ENCODE results near the gene AGPAT3. TPM values are rescaled to one million over a fixed set of nuclear protein-coding genes. Genes with fewer than 3 reads are reported as not detected.

Gene AGPAT3
- total and polyA plus RNA-seq, 2 donors (not counting 1 experiment from before 2014, with no cell fraction given), result 29.4 to 44.9 TPM

DNA sequence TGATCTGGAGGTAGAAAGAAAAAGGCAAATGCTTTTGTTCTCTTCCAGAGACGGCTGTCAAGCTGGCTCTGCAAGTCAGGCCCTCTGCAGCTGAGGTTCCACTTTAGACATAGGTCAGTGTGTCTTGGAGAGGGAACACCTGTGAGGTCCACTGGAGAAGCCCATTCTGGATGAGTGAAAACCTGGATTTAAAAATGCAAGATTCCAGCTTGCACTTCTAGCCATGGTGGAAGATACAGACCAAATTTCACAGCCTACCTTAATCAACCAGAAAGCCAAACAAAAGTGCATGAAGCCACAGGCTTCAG is 35.0 kb downstream of the AGPAT3 start:
- Histone ChIP-seq H3K4me3 (replicated peaks in 1 of 4; ENCODE audit: control extremely low read depth in 1 of 4, insufficient read depth in 1 of 4, low read depth in 3 of 4, low read length in 4 of 4) (no peak overlapping the region), H3K9me3 (ENCODE audit: control insufficient read depth, insufficient read depth, low read depth, low read length) (no peaks in the 10 kb centered on the region), H3K27ac (ENCODE audit: insufficient read depth, low read length) (no peak overlapping the region), H3K36me3 (ENCODE audit: control insufficient read depth, insufficient read depth, low read length) (no peaks in the 10 kb centered on the region), H3K27me3 (ENCODE audit: control insufficient read depth, insufficient read depth, low read length) (no peaks in the 10 kb centered on the region), H2AFZ (ENCODE audit: low read length) (no peak overlapping the region), H4K20me1 (ENCODE audit: control insufficient read depth, extremely low read depth, insufficient read depth, low read length) (no peaks in the 10 kb centered on the region), H3K4me1 (ENCODE audit: control insufficient read depth, extremely low read depth, insufficient read depth, low read length) (peaks cover 5% of the 10 kb centered on the region), H3K9ac (ENCODE audit: insufficient read depth, low read length) (no peak overlapping the region), H3K4me2 (ENCODE audit: extremely low read depth, insufficient read depth, low read length) (no peak overlapping the region), H3K79me2 (ENCODE audit: control insufficient read depth, insufficient read depth, low read length) (peaks cover 11% of the 10 kb centered on the region)
- TF ChIP-seq EZH2 (IDR thresholded peaks at IDR 0.05; ENCODE audit: low read length, missing control alignments), result no peak
- TF ChIP-seq, protein P1, sequence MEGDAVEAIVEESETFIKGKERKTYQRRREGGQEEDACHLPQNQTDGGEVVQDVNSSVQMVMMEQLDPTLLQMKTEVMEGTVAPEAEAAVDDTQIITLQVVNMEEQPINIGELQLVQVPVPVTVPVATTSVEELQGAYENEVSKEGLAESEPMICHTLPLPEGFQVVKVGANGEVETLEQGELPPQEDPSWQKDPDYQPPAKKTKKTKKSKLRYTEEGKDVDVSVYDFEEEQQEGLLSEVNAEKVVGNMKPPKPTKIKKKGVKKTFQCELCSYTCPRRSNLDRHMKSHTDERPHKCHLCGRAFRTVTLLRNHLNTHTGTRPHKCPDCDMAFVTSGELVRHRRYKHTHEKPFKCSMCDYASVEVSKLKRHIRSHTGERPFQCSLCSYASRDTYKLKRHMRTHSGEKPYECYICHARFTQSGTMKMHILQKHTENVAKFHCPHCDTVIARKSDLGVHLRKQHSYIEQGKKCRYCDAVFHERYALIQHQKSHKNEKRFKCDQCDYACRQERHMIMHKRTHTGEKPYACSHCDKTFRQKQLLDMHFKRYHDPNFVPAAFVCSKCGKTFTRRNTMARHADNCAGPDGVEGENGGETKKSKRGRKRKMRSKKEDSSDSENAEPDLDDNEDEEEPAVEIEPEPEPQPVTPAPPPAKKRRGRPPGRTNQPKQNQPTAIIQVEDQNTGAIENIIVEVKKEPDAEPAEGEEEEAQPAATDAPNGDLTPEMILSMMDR (conservative IDR thresholded peaks at IDR 0.05 in 1 of 2, IDR thresholded peaks at IDR 0.05 in 1 of 2; ENCODE audit: low read depth in 1 of 2, low read length in 2 of 2), result no peak
- no peak for DNase-seq (ENCODE audit: low read depth in 2 of 2)

DNA sequence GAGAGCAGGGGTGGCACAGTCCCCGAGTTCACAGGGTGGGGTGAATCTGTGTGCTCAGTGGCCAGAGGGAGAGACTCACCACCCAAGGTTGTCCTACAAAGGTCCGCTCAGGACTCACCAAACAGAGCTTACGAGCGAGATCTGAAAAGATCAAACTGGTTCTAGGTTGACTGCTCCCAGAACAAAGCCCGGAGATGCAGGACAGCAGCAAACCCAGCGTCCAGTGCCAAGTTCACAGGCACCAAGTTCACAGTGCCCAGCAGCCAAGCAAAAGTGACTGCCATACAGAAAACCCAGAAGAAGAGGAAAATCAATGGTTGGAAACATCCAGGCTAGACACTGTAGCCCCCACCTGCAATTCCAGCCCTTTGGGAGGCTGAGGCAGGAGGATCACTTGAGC is 35.7 kb downstream of the AGPAT3 start:
- Histone ChIP-seq H3K27ac (ENCODE audit: insufficient read depth, low read length) (no peak overlapping the region), H3K4me2 (ENCODE audit: extremely low read depth, insufficient read depth, low read length) (no peak overlapping the region), H3K9me3 (ENCODE audit: control insufficient read depth, insufficient read depth, low read depth, low read length) (no peaks in the 10 kb centered on the region), H3K27me3 (ENCODE audit: control insufficient read depth, insufficient read depth, low read length) (no peaks in the 10 kb centered on the region), H2AFZ (ENCODE audit: low read length) (no peak overlapping the region), H4K20me1 (ENCODE audit: control insufficient read depth, extremely low read depth, insufficient read depth, low read length) (no peaks in the 10 kb centered on the region), H3K79me2 (ENCODE audit: control insufficient read depth, insufficient read depth, low read length) (peaks cover 11% of the 10 kb centered on the region), H3K4me3 (replicated peaks in 1 of 4; ENCODE audit: control extremely low read depth in 1 of 4, insufficient read depth in 1 of 4, low read depth in 3 of 4, low read length in 4 of 4) (no peak overlapping the region), H3K36me3 (ENCODE audit: control insufficient read depth, insufficient read depth, low read length) (no peaks in the 10 kb centered on the region), H3K4me1 (ENCODE audit: control insufficient read depth, extremely low read depth, insufficient read depth, low read length) (peaks cover 5% of the 10 kb centered on the region), H3K9ac (ENCODE audit: insufficient read depth, low read length) (no peak overlapping the region)
- TF ChIP-seq, protein P1 (conservative IDR thresholded peaks at IDR 0.05 in 1 of 2, IDR thresholded peaks at IDR 0.05 in 1 of 2; ENCODE audit: low read depth in 1 of 2, low read length in 2 of 2), result no peak
- TF ChIP-seq EZH2 (IDR thresholded peaks at IDR 0.05; ENCODE audit: low read length, missing control alignments), result no peak
- no peak for DNase-seq (ENCODE audit: low read depth in 2 of 2)

DNA sequence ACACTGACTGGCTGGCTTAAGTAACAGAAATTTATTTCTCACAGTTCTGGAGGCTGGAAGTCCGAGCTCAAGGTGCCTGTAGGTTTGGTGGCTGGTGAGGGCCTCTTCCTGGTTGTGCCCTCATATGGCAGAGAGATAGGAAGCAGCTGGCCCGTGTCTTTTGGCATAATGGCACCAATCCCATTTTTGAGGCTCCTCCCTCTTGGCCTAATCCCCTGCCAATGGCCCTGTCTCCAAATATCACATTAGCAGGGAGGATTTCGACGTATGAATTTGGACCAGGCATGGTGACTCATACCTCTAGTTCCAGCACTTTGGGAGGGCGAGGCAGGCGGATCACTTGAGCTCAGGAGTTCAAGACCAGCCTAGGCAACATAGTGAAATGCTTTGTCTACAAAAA is 37.4 kb downstream of the AGPAT3 start:
- Histone ChIP-seq H3K4me1 (ENCODE audit: control insufficient read depth, extremely low read depth, insufficient read depth, low read length) (peaks cover 5% of the 10 kb centered on the region), H3K79me2 (ENCODE audit: control insufficient read depth, insufficient read depth, low read length) (peaks cover 11% of the 10 kb centered on the region), H3K4me3 (replicated peaks in 1 of 4; ENCODE audit: control extremely low read depth in 1 of 4, insufficient read depth in 1 of 4, low read depth in 3 of 4, low read length in 4 of 4) (no peak overlapping the region), H3K27me3 (ENCODE audit: control insufficient read depth, insufficient read depth, low read length) (no peaks in the 10 kb centered on the region), H3K4me2 (ENCODE audit: extremely low read depth, insufficient read depth, low read length) (no peak overlapping the region), H3K36me3 (ENCODE audit: control insufficient read depth, insufficient read depth, low read length) (no peaks in the 10 kb centered on the region), H4K20me1 (ENCODE audit: control insufficient read depth, extremely low read depth, insufficient read depth, low read length) (no peaks in the 10 kb centered on the region), H3K27ac (ENCODE audit: insufficient read depth, low read length) (no peak overlapping the region), H3K9ac (ENCODE audit: insufficient read depth, low read length) (no peak overlapping the region), H3K9me3 (ENCODE audit: control insufficient read depth, insufficient read depth, low read depth, low read length) (no peaks in the 10 kb centered on the region), H2AFZ (ENCODE audit: low read length) (no peak overlapping the region)
- TF ChIP-seq EZH2 (IDR thresholded peaks at IDR 0.05; ENCODE audit: low read length, missing control alignments), result no peak
- TF ChIP-seq, protein P1 (conservative IDR thresholded peaks at IDR 0.05 in 1 of 2, IDR thresholded peaks at IDR 0.05 in 1 of 2; ENCODE audit: low read depth in 1 of 2, low read length in 2 of 2), result no peak
- DNase-seq (ENCODE audit: low read depth in 2 of 2), result peak in 1 of 2 donors; percentile 92
